Ramos (cell line): ENCODE results near the gene LDB2.

Source experiments
- in situ Hi-C: fragments of 300-500 bp; cut with MboI; formaldehyde crosslinking; loops from one replicate; pipeline ENCODE4 v1.14.3; 2022; ENCODE audit warnings: low sequenced_read_pairs; ENCODE audit not compliant: unreplicated experiment

The LDB2 gene

GRCh38 chr4:16622826-16623225 is 275.6 kb downstream of the LDB2 start:
- in situ Hi-C loops = no loop called here

GRCh38 chr4:16617435-16617834 is 281.0 kb downstream of the LDB2 start:
- in situ Hi-C loops = no loop called here

- in situ Hi-C loops = no loop called here
Measured at GRCh38 chr4:16617011-16617410, 281.4 kb downstream of the LDB2 start.

GRCh38 chr4:16609170-16609758 is 289.2 kb downstream of the LDB2 start:
- in situ Hi-C loops = no loop called here

- in situ Hi-C loops = no loop called here
Measured at GRCh38 chr4:16608611-16609125, 289.8 kb downstream of the LDB2 start.

- in situ Hi-C loops = no loop called here
Measured at GRCh38 chr4:16608123-16608522, 290.3 kb downstream of the LDB2 start.

- in situ Hi-C loops = no loop called here
Measured at GRCh38 chr4:16607241-16608066, 291.0 kb downstream of the LDB2 start.

- in situ Hi-C loops = no loop called here
Measured at GRCh38 chr4:16606691-16607090, 291.8 kb downstream of the LDB2 start.

GRCh38 chr4:16603178-16603577 is 295.3 kb downstream of the LDB2 start:
- in situ Hi-C loops = no loop called here

- in situ Hi-C loops = no loop called here
Measured at GRCh38 chr4:16598597-16599206, 299.7 kb downstream of the LDB2 start.

- in situ Hi-C loops = no loop called here
Measured at GRCh38 chr4:16597845-16598596, 300.4 kb downstream of the LDB2 start.

GRCh38 chr4:16597443-16597842 is 301.0 kb downstream of the LDB2 start:
- in situ Hi-C loops = no loop called here

GRCh38 chr4:16596267-16596666 is 302.2 kb downstream of the LDB2 start:
- in situ Hi-C loops = no loop called here

- in situ Hi-C loops = no loop called here
Measured at GRCh38 chr4:16594128-16594527, 304.3 kb downstream of the LDB2 start.

- in situ Hi-C loops = no loop called here
Measured at GRCh38 chr4:16593386-16593785, 305.1 kb downstream of the LDB2 start.

GRCh38 chr4:16591272-16591826 is 307.1 kb downstream of the LDB2 start:
- in situ Hi-C loops = no loop called here

- in situ Hi-C loops = no loop called here
Measured at GRCh38 chr4:16590797-16591196, 307.6 kb downstream of the LDB2 start.

- in situ Hi-C loops = no loop called here
Measured at GRCh38 chr4:16588651-16589050, 309.8 kb downstream of the LDB2 start.

- in situ Hi-C loops = no loop called here
Measured at GRCh38 chr4:16588149-16588548, 310.3 kb downstream of the LDB2 start.

GRCh38 chr4:16585053-16585452 is 313.4 kb downstream of the LDB2 start:
- in situ Hi-C loops = no loop called here
